ENCODE results near the gene KIAA1217. TPM values are rescaled to one million over a fixed set of nuclear protein-coding genes. Genes with fewer than 3 reads are reported as not detected.
"Not testable (repeated sequence)": the region's sequence is repeated elsewhere in the genome, so short reads cannot be mapped to it uniquely, and the experiment has no call there.

KIAA1217 gene
- total RNA-seq, 4 donors from 2014 or later: 10.1 to 15.9 (median 12.5) TPM

DNA sequence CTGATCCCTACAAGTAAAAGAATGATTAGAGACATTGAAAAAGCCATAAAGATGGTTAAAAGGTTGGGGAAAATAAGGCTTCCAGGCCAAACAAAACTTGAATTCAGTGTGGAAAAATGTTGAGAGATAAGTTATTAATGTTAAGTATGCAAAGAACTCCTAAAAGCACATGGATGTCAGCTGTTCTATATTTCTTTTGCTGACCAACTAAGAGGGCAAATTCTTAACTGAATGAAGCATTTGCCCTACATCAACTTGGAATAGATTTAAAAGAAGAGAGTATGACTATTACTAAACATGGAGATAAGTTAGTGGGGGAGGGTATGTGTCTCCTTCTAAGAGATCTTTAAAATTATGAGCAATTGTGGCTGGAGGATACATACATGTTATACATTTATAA, 124.8 kb downstream of the KIAA1217 start:
- no peak for DNase-seq (ENCODE audit: extremely low spot score)
- Histone ChIP-seq H3K36me3 (no peaks in the 10 kb centered on the region), H3K27ac (replicated peaks in 1 of 4) (no peak overlapping the region), H3K4me1 (peaks cover 9 to 14% (median 12%) of the 10 kb centered on the region in 4 donors), H3K27me3 (no peaks in the 10 kb centered on the region), H3K9me3 (no peaks in the 10 kb centered on the region), H3K4me3 (no peak overlapping the region)
- intact Hi-C loops (cut with DNase I): no loop called here
- TF ChIP-seq EP300 (IDR thresholded peaks at IDR 0.05) (no peak), POLR2A (IDR thresholded peaks at IDR 0.05; ENCODE audit: low read depth) (no peak), POLR2AphosphoS5 (IDR thresholded peaks at IDR 0.05) (no peak)
- TF ChIP-seq, protein P1, sequence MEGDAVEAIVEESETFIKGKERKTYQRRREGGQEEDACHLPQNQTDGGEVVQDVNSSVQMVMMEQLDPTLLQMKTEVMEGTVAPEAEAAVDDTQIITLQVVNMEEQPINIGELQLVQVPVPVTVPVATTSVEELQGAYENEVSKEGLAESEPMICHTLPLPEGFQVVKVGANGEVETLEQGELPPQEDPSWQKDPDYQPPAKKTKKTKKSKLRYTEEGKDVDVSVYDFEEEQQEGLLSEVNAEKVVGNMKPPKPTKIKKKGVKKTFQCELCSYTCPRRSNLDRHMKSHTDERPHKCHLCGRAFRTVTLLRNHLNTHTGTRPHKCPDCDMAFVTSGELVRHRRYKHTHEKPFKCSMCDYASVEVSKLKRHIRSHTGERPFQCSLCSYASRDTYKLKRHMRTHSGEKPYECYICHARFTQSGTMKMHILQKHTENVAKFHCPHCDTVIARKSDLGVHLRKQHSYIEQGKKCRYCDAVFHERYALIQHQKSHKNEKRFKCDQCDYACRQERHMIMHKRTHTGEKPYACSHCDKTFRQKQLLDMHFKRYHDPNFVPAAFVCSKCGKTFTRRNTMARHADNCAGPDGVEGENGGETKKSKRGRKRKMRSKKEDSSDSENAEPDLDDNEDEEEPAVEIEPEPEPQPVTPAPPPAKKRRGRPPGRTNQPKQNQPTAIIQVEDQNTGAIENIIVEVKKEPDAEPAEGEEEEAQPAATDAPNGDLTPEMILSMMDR (IDR thresholded peaks at IDR 0.05): no peak

DNA sequence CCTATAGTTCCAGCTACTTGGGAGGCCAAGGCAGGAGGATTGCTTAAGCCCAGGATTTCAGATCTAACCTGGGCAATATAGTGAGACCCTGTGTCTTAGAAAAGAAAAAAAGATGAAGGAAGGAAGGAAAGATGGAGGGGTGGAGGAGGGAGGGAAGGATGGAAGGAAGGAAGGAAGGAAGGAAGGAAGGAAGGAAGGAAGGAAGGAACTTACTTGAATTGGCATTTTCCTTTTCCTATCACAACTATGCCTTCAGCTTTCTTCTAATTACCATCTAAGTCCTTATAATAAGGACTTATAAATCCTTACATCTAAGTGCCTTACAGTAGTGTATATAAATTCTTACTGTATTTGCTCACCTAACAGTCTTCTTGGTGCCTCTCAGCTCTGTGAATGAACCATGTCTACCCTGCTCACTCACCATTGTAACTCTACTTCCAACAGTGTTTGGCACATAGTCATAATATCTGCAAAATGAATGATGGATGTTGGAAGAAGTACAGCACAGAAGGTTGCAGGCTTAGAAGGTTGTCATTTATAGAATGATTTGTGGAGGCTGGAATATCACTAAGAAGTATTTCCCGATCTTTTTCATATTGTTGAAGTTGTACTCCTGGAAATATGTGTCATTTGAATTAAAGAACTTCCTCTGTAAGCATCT, 125.5 kb downstream of the KIAA1217 start:
- 80% methylated on average over 1 of the region's 1 CpG for WGBS
- no peak overlapping the region for H3K27ac ChIP-seq (replicated peaks in 1 of 4)
- intact Hi-C loops (cut with DNase I): no loop called here
- TF ChIP-seq POLR2A (IDR thresholded peaks at IDR 0.05; ENCODE audit: low read depth): no peak
- TF ChIP-seq POLR2AphosphoS5 (IDR thresholded peaks at IDR 0.05): no peak
- TF ChIP-seq, protein P1 (IDR thresholded peaks at IDR 0.05): no peak
- TF ChIP-seq EP300 (IDR thresholded peaks at IDR 0.05): no peak
- H3K36me3 ChIP-seq: no peaks in the 10 kb centered on the region
- peaks cover 9 to 14% (median 12%) of the 10 kb centered on the region in 4 donors for H3K4me1 ChIP-seq
- H3K27me3 ChIP-seq: no peaks in the 10 kb centered on the region
- H3K4me3 ChIP-seq: no peak overlapping the region
- no peak for DNase-seq (ENCODE audit: extremely low spot score)
- H3K9me3 ChIP-seq: no peaks in the 10 kb centered on the region

DNA sequence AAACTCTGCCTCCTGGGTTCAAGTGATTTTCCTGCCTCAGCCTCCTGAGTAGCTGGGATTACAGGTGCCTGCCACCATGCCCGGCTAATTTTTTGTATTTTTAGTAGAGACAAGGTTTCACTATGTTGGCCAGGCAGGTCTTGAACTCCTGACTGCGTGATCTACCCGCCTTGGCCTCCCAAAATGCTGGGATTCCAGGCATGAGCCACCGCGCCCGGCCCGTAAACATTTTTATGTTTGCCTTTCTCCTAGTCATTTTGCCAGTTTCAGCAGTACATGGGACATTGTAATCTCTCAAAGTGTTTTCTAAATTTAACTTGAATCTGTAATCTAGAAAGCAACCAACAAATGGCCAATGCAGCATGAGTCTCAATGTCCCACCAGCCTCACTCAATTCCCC, 128.8 kb downstream of the KIAA1217 start:
- H3K27me3 ChIP-seq; H3K36me3 ChIP-seq; H3K9me3 ChIP-seq; intact Hi-C loops (cut with DNase I); H3K4me3 ChIP-seq; H3K27ac ChIP-seq (replicated peaks in 1 of 4): not testable (repeated sequence)
- peak; percentile 72 for DNase-seq (ENCODE audit: extremely low spot score)
- H3K4me1 ChIP-seq: peaks cover 3 to 11% (median 7%) of the 10 kb centered on the region in 4 donors
- 94% methylated on average over 7 of the region's 7 CpGs for WGBS

DNA sequence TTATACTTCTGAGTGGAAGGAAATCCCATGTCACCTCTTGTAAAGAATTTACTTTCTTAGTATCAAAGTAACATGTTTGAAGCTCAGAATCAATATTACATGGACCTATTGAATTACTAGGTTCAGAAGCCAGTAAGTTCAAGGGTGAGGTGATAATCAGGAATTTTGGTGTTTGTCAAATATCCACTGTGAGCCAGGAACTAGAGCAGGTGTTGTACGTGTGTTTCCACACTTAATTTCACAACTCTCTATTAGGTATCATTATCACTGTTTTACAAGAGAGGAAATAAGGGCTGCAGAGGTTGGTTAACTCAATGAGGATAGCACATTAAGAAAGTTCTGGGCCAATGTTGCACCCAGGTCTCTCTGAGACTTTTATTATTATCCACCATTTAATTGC, 130.4 kb downstream of the KIAA1217 start:
- Histone ChIP-seq H3K27me3 (no peaks in the 10 kb centered on the region), H3K9me3 (no peaks in the 10 kb centered on the region), H3K27ac (replicated peaks in 1 of 4) (no peak overlapping the region), H3K4me1 (peaks cover 15 to 22% (median 19%) of the 10 kb centered on the region in 4 donors), H3K4me3 (no peak overlapping the region), H3K36me3 (no peaks in the 10 kb centered on the region)
- 81% methylated on average over 1 of the region's 1 CpG for WGBS
- DNase-seq (ENCODE audit: extremely low spot score): peak; percentile 24
- intact Hi-C loops (cut with DNase I): no loop called here
- TF ChIP-seq POLR2AphosphoS5 (IDR thresholded peaks at IDR 0.05): no peak
- TF ChIP-seq POLR2A (IDR thresholded peaks at IDR 0.05; ENCODE audit: low read depth): no peak
- TF ChIP-seq, protein P1 (IDR thresholded peaks at IDR 0.05): no peak
- TF ChIP-seq EP300 (IDR thresholded peaks at IDR 0.05): no peak

DNA sequence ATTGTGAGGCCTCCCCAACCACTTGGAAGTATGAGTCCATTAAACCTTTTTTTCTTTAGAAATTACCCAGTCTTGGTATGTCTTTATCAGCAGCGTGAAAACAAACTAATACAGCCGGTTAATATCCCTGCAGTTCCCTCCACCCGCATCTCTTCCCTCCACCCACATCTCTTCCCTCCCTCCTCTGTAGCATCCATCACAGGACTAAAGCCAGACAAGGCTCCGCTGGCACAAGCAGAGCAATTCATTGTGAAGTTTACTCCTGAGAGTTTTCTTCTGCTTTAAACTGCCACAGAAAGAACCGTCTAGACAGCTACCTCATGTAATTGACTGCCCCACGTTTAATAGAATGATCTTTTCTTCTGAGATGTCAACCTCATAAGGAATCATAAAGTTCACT, 131.5 kb downstream of the KIAA1217 start:
- intact Hi-C loops (cut with DNase I): no loop called here
- no peak overlapping the region for H3K27ac ChIP-seq (replicated peaks in 1 of 4)
- 53% methylated on average over 6 of the region's 6 CpGs for WGBS

More for the DNA sequence above, 131.5 kb downstream of the KIAA1217 start:
- no peaks in the 10 kb centered on the region for H3K27me3 ChIP-seq
- H3K4me3 ChIP-seq: no peak overlapping the region
- H3K9me3 ChIP-seq: no peaks in the 10 kb centered on the region
- peak; percentile 17 for DNase-seq (ENCODE audit: extremely low spot score)
- no peaks in the 10 kb centered on the region for H3K36me3 ChIP-seq
- peaks cover 24 to 33% (median 29%) of the 10 kb centered on the region in 4 donors for H3K4me1 ChIP-seq
- TF ChIP-seq POLR2AphosphoS5 (IDR thresholded peaks at IDR 0.05) (no peak), EP300 (IDR thresholded peaks at IDR 0.05) (no peak), POLR2A (IDR thresholded peaks at IDR 0.05; ENCODE audit: low read depth) (no peak)
- TF ChIP-seq, protein P1 (IDR thresholded peaks at IDR 0.05): no peak

Measured in esophagus muscularis mucosa (tissue), 4 donors.